K562 (cell line): Measurements from ENCODE around the gene MFAP5. TPM values are rescaled to one million over a fixed set of nuclear protein-coding genes. Genes with fewer than 3 reads are reported as not detected.

Experiments
- ADNP ChIP-seq: fragments of 200-800 bp; sonication (Bioruptor generic); IDR thresholded peaks from 2 replicates; pipeline ENCODE4 v1.6.1; 2016; ENCODE audit warnings: missing genetic modification characterization, missing compliant biosample characterization
- BMI1 ChIP-seq: fragments of 150-350 bp; IDR thresholded peaks from 2 replicates; pipeline ENCODE4 v1.6.1; 2014; ENCODE audit warnings: low read length
- CBX1 ChIP-seq: sonication (generic); IDR thresholded peaks from 2 replicates; pipeline ENCODE4 v1.6.1; 2016; ENCODE audit warnings: antibody characterized with exemption, low read depth, mild to moderate bottlenecking
- CHD4 ChIP-seq: fragments of 200-600 bp; sonication (generic); IDR thresholded peaks from 3 replicates; pipeline ENCODE4 v1.6.1; 2012; ENCODE audit warnings: low read depth, mild to moderate bottlenecking, mixed read lengths, low read length, inconsistent platforms; ENCODE audit not compliant: insufficient read depth, insufficient replicate concordance, poor library complexity, severe bottlenecking
- DPF2 ChIP-seq: fragments of 450-650 bp; IDR thresholded peaks from 2 replicates; pipeline ENCODE4 v1.6.1; 2016
- ESRRB ChIP-seq: fragments of 250-450 bp; sonication (Bioruptor Pico); IDR thresholded peaks from 2 replicates; pipeline ENCODE4 v1.5.0; 2020; ENCODE audit warnings: mild to moderate bottlenecking, moderate library complexity, borderline replicate concordance
- ETV1 ChIP-seq: fragments of 450-650 bp; conservative IDR thresholded peaks from 2 replicates; pipeline ENCODE4 v1.6.1; 2016; ENCODE audit warnings: missing genetic modification characterization, control low read depth, low read depth, missing compliant biosample characterization
- FUS ChIP-seq: fragments of 200-400 bp; formaldehyde crosslinking; optimal IDR thresholded peaks from 2 replicates; pipeline ENCODE3; 2017; ENCODE audit warnings: low read depth, low read length
- KDM1A ChIP-seq, 2 experiments: fragments of 450-650 bp; IDR thresholded peaks; 2 replicates each; pipeline ENCODE4 v1.6.1; 2016; ENCODE audit warnings: mild to moderate bottlenecking in 2 of 2
- LCOR ChIP-seq: sonication (generic); formaldehyde crosslinking; IDR thresholded peaks from 2 replicates; pipeline ENCODE4 v1.8.0; 2022; ENCODE audit warnings: mild to moderate bottlenecking, missing genetic modification reagents
- MCM2 ChIP-seq: fragments of 450-650 bp; IDR thresholded peaks from 2 replicates; pipeline ENCODE4 v1.6.1; 2017; ENCODE audit warnings: low read depth, mild to moderate bottlenecking
- MIER1 ChIP-seq: fragments of 450-650 bp; IDR thresholded peaks from 2 replicates; pipeline ENCODE4 v1.6.1; 2016; ENCODE audit warnings: antibody characterized with exemption, mild to moderate bottlenecking, low read depth
- NFE2 ChIP-seq: IDR thresholded peaks from 2 replicates; pipeline ENCODE4 v1.6.1; 2014; ENCODE audit warnings: antibody characterized with exemption, low read depth
- RFX7 ChIP-seq: fragments of 250-450 bp; sonication (Bioruptor Pico); IDR thresholded peaks from 2 replicates; pipeline ENCODE4 v1.5.1; 2021; ENCODE audit warnings: mild to moderate bottlenecking
- TARDBP ChIP-seq: fragments of 450-650 bp; IDR thresholded peaks from 2 replicates; pipeline ENCODE4 v1.6.1; 2016
- ZNF175 ChIP-seq: fragments of 200-800 bp; sonication (Bioruptor generic); IDR thresholded peaks from 2 replicates; pipeline ENCODE4 v1.6.1; 2016; ENCODE audit warnings: low read depth, mild to moderate bottlenecking, missing genetic modification characterization, missing compliant biosample characterization
- polyA plus RNA-seq, 8 experiments: library from polyadenylated mRNA; depleted of rRNA in 4 of 8; stranded (reverse) in 5 of 8; unstranded in 3 of 8; fragments of >200 nt; fragmentation: Nextera tagmentation in 2 of 8; fragmentation: Illumina TruSeq in 1 of 8; extraction: Ambion mirVana in 2 of 8; extraction: Trizol in 1 of 8; gene quantifications; 2 replicates each; pipeline versions ENCODE4 v1.2.1 to v1.2.3, GENCODE V29; 2011 to 2014; ENCODE audit warnings: inconsistent platforms in 1 of 8, missing spikeins in 1 of 8
- total RNA-seq, 7 experiments: library from RNA; depleted of rRNA in 6 of 7; stranded (reverse); fragments of >200 nt in 6 of 7; fragmentation: Illumina TruSeq in 2 of 7; extraction: Trizol in 2 of 7; gene quantifications; 2 replicates each; pipeline versions ENCODE4 v1.2.1 to v1.2.3, GENCODE V29; 2011 to 2021; ENCODE audit warnings: low replicate concordance in 1 of 7
- TF ChIP-seq, protein P1 (sequence below): fragments of 250-450 bp; sonication (Bioruptor Pico); IDR thresholded peaks from 2 replicates; pipeline ENCODE4 v1.9.0; 2021; ENCODE audit warnings: mild to moderate bottlenecking, inconsistent platforms
- TF ChIP-seq, protein P2 (sequence below): sonication (generic); formaldehyde crosslinking; IDR thresholded peaks from 2 replicates; pipeline ENCODE4 v1.8.0; 2022; ENCODE audit warnings: mild to moderate bottlenecking, missing genetic modification reagents
- TF ChIP-seq, protein P3 (sequence below): IDR thresholded peaks from 2 replicates; pipeline ENCODE4 v1.6.1; 2011; ENCODE audit not compliant: insufficient read length; ENCODE audit errors: extremely low read depth
- TF ChIP-seq, protein P4 (sequence below): sonication (generic); formaldehyde crosslinking; IDR thresholded peaks from 2 replicates; pipeline ENCODE4 v1.8.0; 2022; ENCODE audit warnings: missing genetic modification reagents, mild to moderate bottlenecking, moderate library complexity, borderline replicate concordance

MFAP5 gene
- total and polyA plus RNA-seq, 9 of the 15 experiments (the other 6 are each of a cell fraction or from before 2014, with no cell fraction given), result not detected

DNA sequence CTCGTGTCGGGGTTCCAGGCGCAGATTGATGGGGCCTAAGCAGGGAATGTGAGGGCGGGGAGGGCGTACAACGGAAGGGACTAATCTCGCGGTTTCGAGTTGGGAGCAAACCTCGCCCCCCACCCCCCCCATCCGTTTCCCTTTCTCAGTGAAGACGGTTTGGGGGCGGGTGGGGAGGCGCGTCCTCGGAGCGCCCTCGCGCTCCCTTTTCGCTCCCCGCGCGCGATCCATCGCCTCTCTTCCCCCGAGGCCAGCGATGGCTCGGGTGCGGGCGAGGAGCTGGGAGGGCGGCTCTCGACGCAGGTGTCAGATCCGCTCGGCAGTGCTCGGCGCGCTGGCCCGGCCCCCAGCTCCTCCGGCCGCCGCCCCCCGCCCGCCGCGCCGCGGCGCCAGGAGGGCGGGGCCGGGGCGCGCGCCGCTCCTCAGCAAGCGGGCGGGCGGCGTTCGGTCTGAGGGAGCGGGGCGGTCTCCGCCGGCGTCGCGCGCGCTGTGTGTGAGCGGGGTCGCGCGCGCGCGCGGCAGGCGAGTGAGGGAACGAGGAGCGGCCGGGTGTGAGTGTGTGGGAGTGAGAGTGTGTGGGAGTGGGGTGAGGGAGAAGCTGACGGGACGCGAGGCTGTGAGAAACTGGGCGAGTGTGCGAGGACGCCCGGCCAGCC, 35.0 kb upstream of the MFAP5 start, which contains the start of gene RIMKLB (continued):
- no peak for TF ChIP-seq ESRRB
- no peak for TF ChIP-seq TARDBP
- TF ChIP-seq, protein P1, sequence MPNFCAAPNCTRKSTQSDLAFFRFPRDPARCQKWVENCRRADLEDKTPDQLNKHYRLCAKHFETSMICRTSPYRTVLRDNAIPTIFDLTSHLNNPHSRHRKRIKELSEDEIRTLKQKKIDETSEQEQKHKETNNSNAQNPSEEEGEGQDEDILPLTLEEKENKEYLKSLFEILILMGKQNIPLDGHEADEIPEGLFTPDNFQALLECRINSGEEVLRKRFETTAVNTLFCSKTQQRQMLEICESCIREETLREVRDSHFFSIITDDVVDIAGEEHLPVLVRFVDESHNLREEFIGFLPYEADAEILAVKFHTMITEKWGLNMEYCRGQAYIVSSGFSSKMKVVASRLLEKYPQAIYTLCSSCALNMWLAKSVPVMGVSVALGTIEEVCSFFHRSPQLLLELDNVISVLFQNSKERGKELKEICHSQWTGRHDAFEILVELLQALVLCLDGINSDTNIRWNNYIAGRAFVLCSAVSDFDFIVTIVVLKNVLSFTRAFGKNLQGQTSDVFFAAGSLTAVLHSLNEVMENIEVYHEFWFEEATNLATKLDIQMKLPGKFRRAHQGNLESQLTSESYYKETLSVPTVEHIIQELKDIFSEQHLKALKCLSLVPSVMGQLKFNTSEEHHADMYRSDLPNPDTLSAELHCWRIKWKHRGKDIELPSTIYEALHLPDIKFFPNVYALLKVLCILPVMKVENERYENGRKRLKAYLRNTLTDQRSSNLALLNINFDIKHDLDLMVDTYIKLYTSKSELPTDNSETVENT (CRISPR knock-in tag), result no peak
- TF ChIP-seq LCOR (CRISPR knock-in tag), result no peak
- no peak; the same call in 1 of the 2 replicates for TF ChIP-seq ZNF175 (CRISPR knock-in tag)
- TF ChIP-seq ADNP (tag), result no peak
- no peak for TF ChIP-seq MCM2
- TF ChIP-seq, protein P2, sequence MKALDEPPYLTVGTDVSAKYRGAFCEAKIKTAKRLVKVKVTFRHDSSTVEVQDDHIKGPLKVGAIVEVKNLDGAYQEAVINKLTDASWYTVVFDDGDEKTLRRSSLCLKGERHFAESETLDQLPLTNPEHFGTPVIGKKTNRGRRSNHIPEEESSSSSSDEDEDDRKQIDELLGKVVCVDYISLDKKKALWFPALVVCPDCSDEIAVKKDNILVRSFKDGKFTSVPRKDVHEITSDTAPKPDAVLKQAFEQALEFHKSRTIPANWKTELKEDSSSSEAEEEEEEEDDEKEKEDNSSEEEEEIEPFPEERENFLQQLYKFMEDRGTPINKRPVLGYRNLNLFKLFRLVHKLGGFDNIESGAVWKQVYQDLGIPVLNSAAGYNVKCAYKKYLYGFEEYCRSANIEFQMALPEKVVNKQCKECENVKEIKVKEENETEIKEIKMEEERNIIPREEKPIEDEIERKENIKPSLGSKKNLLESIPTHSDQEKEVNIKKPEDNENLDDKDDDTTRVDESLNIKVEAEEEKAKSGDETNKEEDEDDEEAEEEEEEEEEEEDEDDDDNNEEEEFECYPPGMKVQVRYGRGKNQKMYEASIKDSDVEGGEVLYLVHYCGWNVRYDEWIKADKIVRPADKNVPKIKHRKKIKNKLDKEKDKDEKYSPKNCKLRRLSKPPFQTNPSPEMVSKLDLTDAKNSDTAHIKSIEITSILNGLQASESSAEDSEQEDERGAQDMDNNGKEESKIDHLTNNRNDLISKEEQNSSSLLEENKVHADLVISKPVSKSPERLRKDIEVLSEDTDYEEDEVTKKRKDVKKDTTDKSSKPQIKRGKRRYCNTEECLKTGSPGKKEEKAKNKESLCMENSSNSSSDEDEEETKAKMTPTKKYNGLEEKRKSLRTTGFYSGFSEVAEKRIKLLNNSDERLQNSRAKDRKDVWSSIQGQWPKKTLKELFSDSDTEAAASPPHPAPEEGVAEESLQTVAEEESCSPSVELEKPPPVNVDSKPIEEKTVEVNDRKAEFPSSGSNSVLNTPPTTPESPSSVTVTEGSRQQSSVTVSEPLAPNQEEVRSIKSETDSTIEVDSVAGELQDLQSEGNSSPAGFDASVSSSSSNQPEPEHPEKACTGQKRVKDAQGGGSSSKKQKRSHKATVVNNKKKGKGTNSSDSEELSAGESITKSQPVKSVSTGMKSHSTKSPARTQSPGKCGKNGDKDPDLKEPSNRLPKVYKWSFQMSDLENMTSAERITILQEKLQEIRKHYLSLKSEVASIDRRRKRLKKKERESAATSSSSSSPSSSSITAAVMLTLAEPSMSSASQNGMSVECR, result no peak; the same call in 1 of the 2 replicates
- TF ChIP-seq FUS, result no peak
- peak; percentile 37; the same call in 1 of the 2 replicates for TF ChIP-seq ETV1
- TF ChIP-seq, protein P3, sequence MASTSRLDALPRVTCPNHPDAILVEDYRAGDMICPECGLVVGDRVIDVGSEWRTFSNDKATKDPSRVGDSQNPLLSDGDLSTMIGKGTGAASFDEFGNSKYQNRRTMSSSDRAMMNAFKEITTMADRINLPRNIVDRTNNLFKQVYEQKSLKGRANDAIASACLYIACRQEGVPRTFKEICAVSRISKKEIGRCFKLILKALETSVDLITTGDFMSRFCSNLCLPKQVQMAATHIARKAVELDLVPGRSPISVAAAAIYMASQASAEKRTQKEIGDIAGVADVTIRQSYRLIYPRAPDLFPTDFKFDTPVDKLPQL, result no peak
- TF ChIP-seq, protein P4, sequence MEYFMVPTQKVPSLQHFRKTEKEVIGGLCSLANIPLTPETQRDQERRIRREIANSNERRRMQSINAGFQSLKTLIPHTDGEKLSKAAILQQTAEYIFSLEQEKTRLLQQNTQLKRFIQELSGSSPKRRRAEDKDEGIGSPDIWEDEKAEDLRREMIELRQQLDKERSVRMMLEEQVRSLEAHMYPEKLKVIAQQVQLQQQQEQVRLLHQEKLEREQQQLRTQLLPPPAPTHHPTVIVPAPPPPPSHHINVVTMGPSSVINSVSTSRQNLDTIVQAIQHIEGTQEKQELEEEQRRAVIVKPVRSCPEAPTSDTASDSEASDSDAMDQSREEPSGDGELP (CRISPR knock-in tag), result 0 out of 2 replicates have a peak, but pooled peaks have one; percentile 15
- no peak for TF ChIP-seq BMI1
- no peak for TF ChIP-seq MIER1
- TF ChIP-seq KDM1A (IDR thresholded peaks at IDR 0.05), result no peak
- TF ChIP-seq RFX7 (CRISPR knock-in tag), result no peak
- no peak for TF ChIP-seq NFE2
- no peak for TF ChIP-seq CHD4
- TF ChIP-seq DPF2, result no peak; the same call in 1 of the 2 replicates
- TF ChIP-seq CBX1, result no peak
